Neural cell (in vitro differentiated cells): ENCODE results near the gene WDR20. TPM values are rescaled to one million over a fixed set of nuclear protein-coding genes. Genes with fewer than 3 reads are reported as not detected.

Experiments
- H2AFZ ChIP-seq: fragments of 200-600, 300-800 bp; sonication (generic), shearing (Covaris generic); 2 replicates; pipeline ENCODE4 v1.6.0; 2014; ENCODE audit warnings: low read depth, mild to moderate bottlenecking, antibody characterized with exemption, low read length, moderate library complexity
- H3F3A ChIP-seq: fragments of 200-600 bp; shearing (Covaris generic); 2 replicates; pipeline ENCODE4 v1.6.1; 2016; ENCODE audit warnings: mild to moderate bottlenecking, moderate library complexity, mixed read lengths, antibody characterized with exemption, low read length; ENCODE audit not compliant: insufficient read depth, poor library complexity, severe bottlenecking
- H3K27ac ChIP-seq: fragments of 200-600, 300-800 bp; sonication (generic), shearing (Covaris generic); 2 replicates; pipeline ENCODE4 v1.5.1; 2014; ENCODE audit warnings: mild to moderate bottlenecking, low read length, moderate library complexity
- H3K27me3 ChIP-seq: fragments of 300-800, 200-600 bp; sonication (generic), shearing (Covaris generic); 2 replicates; pipeline ENCODE4 v1.6.0; 2014; ENCODE audit warnings: mild to moderate bottlenecking, low read depth, low read length, moderate library complexity; ENCODE audit not compliant: insufficient read depth
- H3K36me3 ChIP-seq: fragments of 300-800, 200-600 bp; sonication (generic), shearing (Covaris generic); 2 replicates; pipeline ENCODE4 v1.5.1; 2014; ENCODE audit warnings: mild to moderate bottlenecking, antibody characterized with exemption, low read length, moderate library complexity; ENCODE audit not compliant: insufficient read depth
- H3K4me2 ChIP-seq: fragments of 300-800, 200-600 bp; sonication (generic), shearing (Covaris generic); 2 replicates; pipeline ENCODE4 v1.6.0; 2014; ENCODE audit warnings: mild to moderate bottlenecking, low read length
- H3K4me3 ChIP-seq: fragments of 300-800, 200-600 bp; sonication (generic), shearing (Covaris generic); 2 replicates; pipeline ENCODE4 v1.5.1; 2014; ENCODE audit warnings: mild to moderate bottlenecking, low read length, moderate library complexity
- H3K79me2 ChIP-seq: fragments of 200-600 bp; shearing (Covaris generic); replicated peaks from 2 replicates; pipeline ENCODE4 v1.6.0; 2014; ENCODE audit warnings: mild to moderate bottlenecking, low read length, moderate library complexity; ENCODE audit not compliant: insufficient read depth
- H3K9ac ChIP-seq: fragments of 300-800, 200-600 bp; sonication (generic), shearing (Covaris generic); 2 replicates; pipeline ENCODE4 v1.6.1; 2016; ENCODE audit warnings: mild to moderate bottlenecking, low read length, mixed read lengths
- H3K9me2 ChIP-seq: fragments of 200-600 bp; shearing (Covaris generic); 2 replicates; pipeline ENCODE4 v1.6.1; 2016; ENCODE audit warnings: mild to moderate bottlenecking, low read length, mixed read lengths; ENCODE audit not compliant: insufficient read depth
- H3K9me3 ChIP-seq: fragments of 200-600, 300-800 bp; sonication (generic), shearing (Covaris generic); 2 replicates; pipeline ENCODE4 v1.6.1; 2016; ENCODE audit warnings: mild to moderate bottlenecking, mixed run types, low read length, moderate library complexity, mixed read lengths
- H4K20me1 ChIP-seq: fragments of 200-600 bp; shearing (Covaris generic); 2 replicates; pipeline ENCODE4 v1.6.1; 2016; ENCODE audit warnings: mild to moderate bottlenecking, mixed run types; ENCODE audit not compliant: insufficient read depth
- CTCF ChIP-seq: fragments of 450-650 bp; IDR thresholded peaks from 2 replicates; pipeline ENCODE4 v1.5.1; 2014; ENCODE audit warnings: antibody characterized with exemption, mild to moderate bottlenecking, moderate library complexity; ENCODE audit not compliant: poor library complexity, severe bottlenecking
- EP300 ChIP-seq: fragments of 450-650 bp; conservative IDR thresholded peaks from 2 replicates; pipeline ENCODE4 v1.6.1; 2014; ENCODE audit warnings: antibody characterized with exemption, mild to moderate bottlenecking, moderate library complexity; ENCODE audit not compliant: poor library complexity, severe bottlenecking
- EZH2 ChIP-seq: fragments of 200-600, 300-800 bp; shearing (Covaris generic), sonication (generic); IDR thresholded peaks from 2 replicates; pipeline ENCODE4 v1.6.1; 2014; ENCODE audit warnings: antibody characterized with exemption, low read length, borderline replicate concordance, mild to moderate bottlenecking; ENCODE audit not compliant: insufficient read depth, poor library complexity, severe bottlenecking
- MXI1 ChIP-seq: fragments of 450-650 bp; conservative IDR thresholded peaks from 2 replicates; pipeline ENCODE4 v1.6.1; 2014; ENCODE audit warnings: antibody characterized with exemption, mild to moderate bottlenecking; ENCODE audit not compliant: poor library complexity, severe bottlenecking
- POLR2AphosphoS5 ChIP-seq: IDR thresholded peaks from 2 replicates; pipeline ENCODE4 v1.6.1; 2012
- RAD21 ChIP-seq: fragments of 450-650 bp; conservative IDR thresholded peaks from 2 replicates; pipeline ENCODE4 v1.6.1; 2014; ENCODE audit warnings: antibody characterized with exemption, mild to moderate bottlenecking, moderate library complexity
- REST ChIP-seq: IDR thresholded peaks from 2 replicates; pipeline ENCODE4 v1.6.1; 2012; ENCODE audit warnings: borderline replicate concordance
- SMC3 ChIP-seq: fragments of 450-650 bp; conservative IDR thresholded peaks from 2 replicates; pipeline ENCODE4 v1.6.1; 2014; ENCODE audit warnings: antibody characterized with exemption, mild to moderate bottlenecking, moderate library complexity; ENCODE audit not compliant: poor library complexity
- TAF1 ChIP-seq: IDR thresholded peaks from 2 replicates; pipeline ENCODE4 v1.6.1; 2012; ENCODE audit warnings: low read depth
- polyA plus RNA-seq: library from polyadenylated mRNA; depleted of rRNA; stranded (reverse); fragments of >200 nt; gene quantifications from 2 replicates; pipeline ENCODE4 v1.2.3, GENCODE V29; 2014

WDR20 gene
- polyA plus RNA-seq, 1 donor from 2014 or later = 28.6 TPM

GRCh38 chr14:102159841-102160240 is 20.1 kb downstream of the WDR20 start:
- Histone ChIP-seq H2AFZ (no peak overlapping the region), H3K36me3 (no peaks in the 10 kb centered on the region), H3K27ac (no peak overlapping the region), H3K9me3 (no peaks in the 10 kb centered on the region), H3K79me2 (peaks cover 27% of the 10 kb centered on the region), H3K27me3 (no peaks in the 10 kb centered on the region), H4K20me1 (no peaks in the 10 kb centered on the region), H3K9ac (no peak overlapping the region), H3K4me2 (no peak overlapping the region), H3F3A (no peaks in the 10 kb centered on the region), H3K4me3 (no peak overlapping the region), H3K9me2 (no peaks in the 10 kb centered on the region)
- TF ChIP-seq RAD21 = no peak
- no peak for TF ChIP-seq TAF1
- no peak for TF ChIP-seq SMC3
- no peak for TF ChIP-seq POLR2AphosphoS5
- no peak for TF ChIP-seq CTCF
- no peak for TF ChIP-seq EP300

GRCh38 chr14:102162487-102162886 is 22.8 kb downstream of the WDR20 start:
- TF ChIP-seq POLR2AphosphoS5 = no peak
- no peak for TF ChIP-seq EZH2
- TF ChIP-seq REST = no peak
- no peak for TF ChIP-seq MXI1
- TF ChIP-seq EP300 = no peak
- TF ChIP-seq SMC3 = no peak
- TF ChIP-seq RAD21 = no peak
- no peak for TF ChIP-seq TAF1
- no peak for TF ChIP-seq CTCF
- no peak overlapping the region for H3K4me2 ChIP-seq
- no peaks in the 10 kb centered on the region for H3K36me3 ChIP-seq
- H3F3A ChIP-seq = no peaks in the 10 kb centered on the region
- no peak overlapping the region for H3K9ac ChIP-seq
- no peak overlapping the region for H2AFZ ChIP-seq
- H3K4me3 ChIP-seq = no peak overlapping the region
- no peaks in the 10 kb centered on the region for H4K20me1 ChIP-seq
- H3K27ac ChIP-seq = no peak overlapping the region
- H3K27me3 ChIP-seq = no peaks in the 10 kb centered on the region
- H3K9me3 ChIP-seq = no peaks in the 10 kb centered on the region
- H3K79me2 ChIP-seq = peaks cover 34% of the 10 kb centered on the region
- no peaks in the 10 kb centered on the region for H3K9me2 ChIP-seq
